CD4-positive, alpha-beta T cell (primary cell): ENCODE data around the gene CPLANE2. TPM values are rescaled to one million over a fixed set of nuclear protein-coding genes. Genes with fewer than 3 reads are reported as not detected.

Experiments used
- ATAC-seq: fragments of 200-7000 bp; cut with Tn5 transposase; one replicate; pipeline ENCODE4 v1.10.0; 2022; ENCODE audit warnings: mild to moderate bottlenecking; ENCODE audit not compliant: poor library complexity
- CTCF ChIA-PET: fragments of 350-600 bp; sonication (Branson Sonifier 250); formaldehyde crosslinking; loops from one replicate; lab custom pipeline; 2021; ENCODE audit warnings: antibody characterized with exemption, inconsistent platforms; lab: Charles Lee
- POLR2A ChIA-PET: fragments of 350-600 bp; sonication (Branson Sonifier 250); formaldehyde crosslinking; loops from one replicate; lab custom pipeline; 2021; ENCODE audit warnings: antibody characterized with exemption, inconsistent platforms; lab: Charles Lee
- DNase-seq, 14 experiments: peaks; one replicate each; pipeline ENCODE4 v3.0.0-alpha.2; 2013 to 2020; ENCODE audit warnings: mixed read lengths in 2 of 14
- H3K27ac ChIP-seq, 2 donors: one replicate each; pipeline versions ENCODE4 v1.5.1 to v1.7.0; 2013; ENCODE audit warnings: low read length in 2 of 2, low read depth in 1 of 2, mild to moderate bottlenecking in 1 of 2
- H3K27me3 ChIP-seq, 2 experiments: 1 replicate in 1 of 2; 2 replicates in 1 of 2; pipeline versions ENCODE4 v1.6.1 to v1.7.0; 2013; ENCODE audit warnings: low read length in 2 of 2, control low read depth in 1 of 2, mild to moderate bottlenecking in 1 of 2, moderate library complexity in 1 of 2; ENCODE audit not compliant: insufficient read depth in 2 of 2, control insufficient read depth in 1 of 2
- H3K36me3 ChIP-seq: one replicate; pipeline ENCODE4 v1.6.1; 2013; ENCODE audit warnings: low read length, control low read depth; ENCODE audit not compliant: insufficient read depth
- H3K4me1 ChIP-seq: one replicate; pipeline ENCODE4 v1.6.1; 2013; ENCODE audit warnings: low read length, control low read depth; ENCODE audit not compliant: insufficient read depth
- H3K4me3 ChIP-seq: one replicate; pipeline ENCODE4 v1.5.1; 2013; ENCODE audit warnings: mild to moderate bottlenecking, low read length, moderate library complexity
- H3K9me3 ChIP-seq, 2 experiments: 1 replicate in 1 of 2; 2 replicates in 1 of 2; pipeline versions ENCODE4 v1.6.1 to v1.7.0; 2013; ENCODE audit warnings: low read length in 2 of 2, mild to moderate bottlenecking in 2 of 2, control low read depth in 1 of 2, moderate library complexity in 1 of 2; ENCODE audit not compliant: control insufficient read depth in 1 of 2, insufficient read depth in 1 of 2
- H3K27ac Mint-ChIP-seq: one replicate; pipeline ENCODE4 v1.8.0; 2020; ENCODE audit warnings: mixed read lengths
- H3K27me3 Mint-ChIP-seq: one replicate; pipeline ENCODE4 v1.8.0; 2021; ENCODE audit warnings: mixed read lengths
- H3K36me3 Mint-ChIP-seq: one replicate; pipeline ENCODE4 v1.8.0; 2021; ENCODE audit warnings: low read depth, mixed read lengths
- H3K4me1 Mint-ChIP-seq: one replicate; pipeline ENCODE4 v1.8.0; 2021; ENCODE audit warnings: low read depth, mixed read lengths
- H3K4me3 Mint-ChIP-seq: one replicate; pipeline ENCODE4 v1.8.0; 2020; ENCODE audit warnings: mild to moderate bottlenecking, mixed read lengths
- H3K9me3 Mint-ChIP-seq: one replicate; pipeline ENCODE4 v1.8.0; 2020; ENCODE audit warnings: mixed read lengths
- intact Hi-C, 2 experiments: fragments of 100-400 bp; cut with DNase I in 1 of 2; cut with micrococcal nuclease in 1 of 2; formaldehyde crosslinking; loops; one replicate each; pipeline versions ENCODE4 v1.15.1 to v1.9.0; 2023 to 2025; cut with DNase I, micrococcal nuclease
- total RNA-seq, 174 experiments: library from RNA in 2 of 174; stranded (reverse) in 2 of 174; gene quantifications; one replicate each; pipeline ENCODE4 v1.2.3 and lab custom pipeline; 2021 to 2026
- TF ChIP-seq, protein P1 (sequence below): fragments of 200-600 bp; IDR thresholded peaks from one replicate; pipeline ENCODE4 v1.8.0; 2022; ENCODE audit warnings: antibody characterized with exemption, mild to moderate bottlenecking

CPLANE2 gene
- total RNA-seq, 2 experiments from 2014 or later: 5.3 to 8.4 TPM

- DNase-seq (no peak), ATAC-seq (no peak)
- ChIA-PET CTCF (no interaction called here), POLR2A (no interaction called here)
- H3K27ac ChIP-seq: no peak overlapping the region
- Mint-ChIP-seq H3K4me3 (no peak overlapping the region), H3K9me3 (no peaks in the 10 kb centered on the region), H3K36me3 (peaks cover 61% of the 10 kb centered on the region), H3K27ac (peak overlapping the region; percentile 78), H3K27me3 (no peaks in the 10 kb centered on the region), H3K4me1 (peaks cover 22% of the 10 kb centered on the region)
- H3K4me3 ChIP-seq: no peak overlapping the region
- TF ChIP-seq, protein P1, sequence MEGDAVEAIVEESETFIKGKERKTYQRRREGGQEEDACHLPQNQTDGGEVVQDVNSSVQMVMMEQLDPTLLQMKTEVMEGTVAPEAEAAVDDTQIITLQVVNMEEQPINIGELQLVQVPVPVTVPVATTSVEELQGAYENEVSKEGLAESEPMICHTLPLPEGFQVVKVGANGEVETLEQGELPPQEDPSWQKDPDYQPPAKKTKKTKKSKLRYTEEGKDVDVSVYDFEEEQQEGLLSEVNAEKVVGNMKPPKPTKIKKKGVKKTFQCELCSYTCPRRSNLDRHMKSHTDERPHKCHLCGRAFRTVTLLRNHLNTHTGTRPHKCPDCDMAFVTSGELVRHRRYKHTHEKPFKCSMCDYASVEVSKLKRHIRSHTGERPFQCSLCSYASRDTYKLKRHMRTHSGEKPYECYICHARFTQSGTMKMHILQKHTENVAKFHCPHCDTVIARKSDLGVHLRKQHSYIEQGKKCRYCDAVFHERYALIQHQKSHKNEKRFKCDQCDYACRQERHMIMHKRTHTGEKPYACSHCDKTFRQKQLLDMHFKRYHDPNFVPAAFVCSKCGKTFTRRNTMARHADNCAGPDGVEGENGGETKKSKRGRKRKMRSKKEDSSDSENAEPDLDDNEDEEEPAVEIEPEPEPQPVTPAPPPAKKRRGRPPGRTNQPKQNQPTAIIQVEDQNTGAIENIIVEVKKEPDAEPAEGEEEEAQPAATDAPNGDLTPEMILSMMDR: no peak
- H3K9me3 ChIP-seq: no peaks in the 10 kb centered on the region
- intact Hi-C loops: no loop called here
- peaks cover 4% of the 10 kb centered on the region for H3K4me1 ChIP-seq
- no peaks in the 10 kb centered on the region for H3K27me3 ChIP-seq
- peaks cover 63% of the 10 kb centered on the region for H3K36me3 ChIP-seq
Measured at GRCh38 chr1:16249596-16250241, 12.7 kb upstream of the CPLANE2 start.

DNA sequence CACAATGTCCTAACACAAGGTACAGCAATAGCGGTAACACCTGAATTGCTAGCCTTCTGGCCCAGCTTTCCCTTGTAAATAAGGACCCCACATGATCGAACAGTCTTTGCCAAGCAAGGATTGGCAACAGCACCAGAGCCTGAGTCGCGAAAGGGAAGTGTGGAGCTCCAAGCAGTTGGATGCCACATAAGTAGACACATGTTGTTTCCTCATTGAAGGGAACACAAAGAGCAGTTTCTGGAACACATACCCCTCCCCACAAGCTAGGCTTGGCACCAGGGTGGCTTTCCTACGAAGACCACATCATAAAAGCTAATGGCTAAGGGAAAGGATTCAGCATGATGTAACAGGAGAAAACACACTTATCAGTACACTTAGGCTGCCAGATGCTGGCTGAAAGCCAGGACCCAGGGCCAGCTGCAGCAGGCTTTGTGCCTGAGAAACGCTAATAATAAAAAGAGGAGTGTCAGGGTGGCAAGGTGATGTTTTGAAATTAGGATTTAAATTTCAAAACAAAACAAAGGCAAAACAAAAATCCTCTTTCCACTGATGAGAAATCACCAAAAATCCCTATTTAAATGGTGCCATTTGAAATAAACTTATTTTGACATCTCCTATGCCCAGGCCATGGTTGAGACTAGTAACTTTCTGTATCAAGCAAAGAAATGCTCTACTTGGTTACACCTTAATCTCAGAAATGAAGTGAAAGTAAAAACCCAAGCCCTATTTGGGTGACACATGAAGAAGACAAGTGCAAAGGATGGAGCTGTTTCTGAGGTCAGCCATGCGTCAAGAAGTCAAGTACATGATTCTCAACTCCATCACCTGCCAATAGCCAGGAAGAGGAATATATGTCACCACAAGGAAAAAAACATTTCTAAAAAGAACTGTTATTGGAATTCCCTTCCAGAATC, 11.9 kb upstream of the CPLANE2 start:
- peaks cover 11% of the 10 kb centered on the region for H3K4me1 ChIP-seq
- no peak for DNase-seq
- ChIA-PET CTCF (interaction anchor here (0.9 to 2.0 kb wide), 3 partner anchors 13 to 170 kb away, joined by 3 to 5 read pairs (median 4); no protein-coding TSS in a partner anchor), POLR2A (interaction anchor here (1.1 kb wide), 1 partner anchor 12 kb away, joined by 3 read pairs; the partner anchor contains the start of gene CPLANE2)
- TF ChIP-seq, protein P1: no peak
- intact Hi-C loops: no loop called here
- Mint-ChIP-seq H3K4me1 (peaks cover 27% of the 10 kb centered on the region), H3K27me3 (no peaks in the 10 kb centered on the region), H3K36me3 (peaks cover 52% of the 10 kb centered on the region), H3K9me3 (no peaks in the 10 kb centered on the region), H3K27ac (peak overlapping the region; percentile 78), H3K4me3 (no peak overlapping the region)
- peaks cover 56% of the 10 kb centered on the region for H3K36me3 ChIP-seq
- H3K27ac ChIP-seq: peak overlapping the region in 1 of 2 donors; percentile 3
- H3K4me3 ChIP-seq: no peak overlapping the region
- H3K9me3 ChIP-seq: no peaks in the 10 kb centered on the region
- no peak for ATAC-seq
- H3K27me3 ChIP-seq: no peaks in the 10 kb centered on the region

DNA sequence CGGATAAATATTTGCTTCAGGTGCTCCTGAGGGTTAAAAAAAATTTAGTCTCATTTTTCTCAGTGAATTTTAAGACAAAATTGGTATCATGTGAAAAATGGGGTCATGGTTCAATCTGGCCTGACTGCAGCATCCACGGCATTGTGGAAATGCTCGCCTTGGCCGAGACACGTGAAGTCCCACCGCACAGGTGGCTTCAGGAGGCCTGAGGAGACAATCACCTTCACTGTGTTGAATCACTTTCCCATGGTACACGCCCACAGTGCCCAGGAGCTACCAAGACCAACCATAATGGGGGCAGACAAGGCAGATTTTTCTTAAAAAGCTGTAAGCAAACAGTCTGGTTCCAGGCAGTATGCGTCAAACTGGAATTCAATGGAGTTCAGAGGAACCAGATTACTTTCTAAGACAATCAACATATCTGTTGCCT, 11.0 kb upstream of the CPLANE2 start:
- H3K27me3 ChIP-seq: no peaks in the 10 kb centered on the region
- Mint-ChIP-seq H3K9me3 (no peaks in the 10 kb centered on the region), H3K4me1 (peaks cover 27% of the 10 kb centered on the region), H3K4me3 (no peak overlapping the region), H3K36me3 (peaks cover 44% of the 10 kb centered on the region), H3K27me3 (no peaks in the 10 kb centered on the region), H3K27ac (no peak overlapping the region)
- POLR2A ChIA-PET: interaction anchor here (1.1 kb wide), 1 partner anchor 11 kb away, joined by 3 read pairs; the partner anchor contains the start of gene CPLANE2
- no peaks in the 10 kb centered on the region for H3K9me3 ChIP-seq
- CTCF ChIA-PET: interaction anchor here (1.5 to 2.0 kb wide), 2 partner anchors 166 to 169 kb away, joined by 3 to 4 read pairs; no protein-coding TSS in a partner anchor
- peaks cover 49% of the 10 kb centered on the region for H3K36me3 ChIP-seq
- H3K4me3 ChIP-seq: no peak overlapping the region
- H3K4me1 ChIP-seq: peaks cover 11% of the 10 kb centered on the region
- ATAC-seq (no peak), DNase-seq (no peak)
- TF ChIP-seq, protein P1: no peak
- intact Hi-C loops: no loop called here
- H3K27ac ChIP-seq: no peak overlapping the region
